Urothelium cell line (cell line): ENCODE measurements around the gene CCDC40.
A peak's percentile ranks its signal among the peaks of the same experiment; 100 is the strongest.

Experiments
- DNase-seq: peaks from one replicate; pipeline ENCODE4 v3.0.0; 2011; ENCODE audit warnings: low spot score, mixed read lengths
- FAIRE-seq: peaks from 2 replicates; lab custom pipeline; 2011; peaks lifted over from hg19 to GRCh38; lab: Jason Lieb, UNC

The CCDC40 gene

DNA sequence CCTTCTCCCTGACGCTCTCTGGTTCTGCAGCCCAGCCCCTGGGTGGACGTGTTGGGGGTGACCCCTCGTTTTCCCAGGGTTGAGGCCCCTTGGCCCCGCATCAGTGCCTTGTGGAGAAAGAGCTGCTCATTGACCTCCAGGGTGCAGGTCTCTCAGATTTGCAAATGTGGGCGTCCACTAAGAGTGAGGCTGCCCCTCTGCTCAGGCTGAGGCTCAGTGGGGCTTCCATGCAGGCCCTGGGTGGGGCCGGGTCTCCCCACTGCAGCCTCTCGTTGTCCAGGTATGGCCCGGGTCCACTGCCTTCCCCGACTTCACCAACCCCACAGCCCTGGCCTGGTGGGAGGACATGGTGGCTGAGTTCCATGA, 74.0 kb downstream of the CCDC40 start:
- DNase-seq = no peak
- peak; percentile 13 for FAIRE-seq

DNA sequence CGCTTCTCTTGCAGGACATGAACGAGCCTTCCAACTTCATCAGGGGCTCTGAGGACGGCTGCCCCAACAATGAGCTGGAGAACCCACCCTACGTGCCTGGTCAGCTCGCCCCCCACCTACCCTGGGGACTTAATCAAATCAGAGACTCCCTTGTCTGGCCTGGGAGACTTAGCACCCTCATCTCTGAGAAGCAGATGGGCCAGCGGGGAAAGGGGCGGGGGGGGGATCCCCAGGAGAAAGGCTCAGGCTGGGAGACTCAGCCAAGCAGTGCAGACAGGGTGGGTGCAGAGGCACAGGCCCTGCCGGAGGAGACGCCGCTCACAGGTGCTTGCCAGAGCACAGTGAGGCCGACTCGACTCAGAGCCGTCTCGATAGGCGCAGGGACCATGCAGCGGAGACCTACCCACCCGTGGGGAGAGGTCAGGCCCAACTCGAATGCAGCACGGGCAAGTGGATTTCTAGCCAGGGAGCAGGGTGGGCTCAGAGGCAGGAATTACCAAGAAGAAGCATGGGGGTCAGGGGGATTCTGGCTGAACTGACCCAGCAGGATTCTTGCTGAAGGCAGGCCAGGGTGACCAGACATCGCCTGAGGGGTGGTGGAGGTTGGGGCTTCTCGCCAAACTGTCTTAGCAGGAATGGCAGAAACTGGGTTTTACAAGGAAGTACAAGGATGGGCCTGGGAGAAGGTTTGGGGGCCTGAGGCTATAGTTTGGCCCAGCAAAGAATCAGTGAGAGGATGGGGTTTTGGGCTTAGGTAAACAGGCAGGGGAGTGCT, 74.7 kb downstream of the CCDC40 start:
- peak; percentile 17 for FAIRE-seq
- no peak for DNase-seq

DNA sequence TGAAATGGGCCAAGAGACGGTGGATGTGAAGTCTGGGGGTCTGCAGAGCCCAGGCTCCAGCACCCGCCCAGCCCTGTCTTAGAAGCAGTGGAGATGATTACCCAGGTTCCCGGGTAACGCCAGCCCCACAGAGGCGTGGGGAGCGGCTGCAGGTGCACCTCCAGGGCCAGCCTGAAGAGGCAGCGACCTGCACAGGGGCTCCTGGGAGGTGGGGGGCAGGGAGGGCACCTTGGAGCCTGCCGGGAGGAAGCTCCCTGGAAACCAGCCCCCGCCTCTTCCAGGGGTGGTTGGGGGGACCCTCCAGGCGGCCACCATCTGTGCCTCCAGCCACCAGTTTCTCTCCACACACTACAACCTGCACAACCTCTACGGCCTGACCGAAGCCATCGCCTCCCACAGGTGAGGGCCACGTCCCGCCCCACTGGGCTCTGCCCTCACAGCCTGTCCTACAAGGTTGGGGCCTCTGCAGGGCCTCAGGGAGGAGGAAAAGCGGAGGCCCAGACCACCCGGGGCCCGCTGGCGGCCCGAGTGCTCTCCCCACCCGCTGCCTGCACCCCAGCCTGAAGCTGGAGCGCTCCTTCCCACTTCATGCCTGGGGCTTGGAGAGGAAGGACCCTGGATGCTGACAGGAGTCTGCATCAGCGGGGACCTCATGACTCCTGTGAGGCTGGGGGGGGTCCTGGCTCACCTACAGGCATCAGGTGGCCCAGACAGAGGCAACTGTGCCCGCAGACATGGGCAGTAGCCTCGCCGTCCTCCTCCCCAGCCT, 75.4 kb downstream of the CCDC40 start:
- FAIRE-seq (no peak), DNase-seq (no peak)

DNA sequence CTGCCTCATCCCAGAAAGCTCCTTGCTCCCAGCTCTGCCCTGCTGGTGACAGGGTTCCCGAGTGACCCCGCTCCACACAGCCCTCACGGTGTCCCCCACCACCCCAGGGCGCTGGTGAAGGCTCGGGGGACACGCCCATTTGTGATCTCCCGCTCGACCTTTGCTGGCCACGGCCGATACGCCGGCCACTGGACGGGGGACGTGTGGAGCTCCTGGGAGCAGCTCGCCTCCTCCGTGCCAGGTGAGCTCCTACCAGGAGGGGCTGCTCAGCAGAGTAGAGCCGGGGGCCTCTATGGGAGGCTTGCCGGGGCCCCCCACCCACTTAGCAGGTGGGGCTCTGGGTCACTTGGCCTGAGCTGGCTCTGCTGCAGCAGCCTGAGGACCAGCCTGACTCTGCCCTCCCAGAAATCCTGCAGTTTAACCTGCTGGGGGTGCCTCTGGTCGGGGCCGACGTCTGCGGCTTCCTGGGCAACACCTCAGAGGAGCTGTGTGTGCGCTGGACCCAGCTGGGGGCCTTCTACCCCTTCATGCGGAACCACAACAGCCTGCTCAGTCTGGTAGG, 76.1 kb downstream of the CCDC40 start:
- DNase-seq = no peak
- FAIRE-seq = no peak

DNA sequence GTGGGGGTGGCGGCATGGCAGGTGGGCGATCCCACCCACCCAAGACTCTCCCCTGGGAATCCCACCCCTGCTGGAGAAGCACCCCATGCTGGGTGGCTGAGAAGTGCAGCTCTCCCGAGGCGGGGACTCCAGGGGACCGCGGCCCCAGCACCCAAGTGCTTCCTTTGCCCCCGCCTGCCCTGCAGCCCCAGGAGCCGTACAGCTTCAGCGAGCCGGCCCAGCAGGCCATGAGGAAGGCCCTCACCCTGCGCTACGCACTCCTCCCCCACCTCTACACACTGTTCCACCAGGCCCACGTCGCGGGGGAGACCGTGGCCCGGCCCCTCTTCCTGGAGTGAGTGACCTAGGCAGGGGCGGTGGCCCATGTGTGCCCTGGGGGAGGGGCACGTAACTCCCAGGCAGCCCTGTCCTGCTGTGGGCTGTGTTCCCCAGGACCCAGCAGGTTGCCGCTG, 76.6 kb downstream of the CCDC40 start:
- FAIRE-seq (peak; percentile 59), DNase-seq (no peak)

DNA sequence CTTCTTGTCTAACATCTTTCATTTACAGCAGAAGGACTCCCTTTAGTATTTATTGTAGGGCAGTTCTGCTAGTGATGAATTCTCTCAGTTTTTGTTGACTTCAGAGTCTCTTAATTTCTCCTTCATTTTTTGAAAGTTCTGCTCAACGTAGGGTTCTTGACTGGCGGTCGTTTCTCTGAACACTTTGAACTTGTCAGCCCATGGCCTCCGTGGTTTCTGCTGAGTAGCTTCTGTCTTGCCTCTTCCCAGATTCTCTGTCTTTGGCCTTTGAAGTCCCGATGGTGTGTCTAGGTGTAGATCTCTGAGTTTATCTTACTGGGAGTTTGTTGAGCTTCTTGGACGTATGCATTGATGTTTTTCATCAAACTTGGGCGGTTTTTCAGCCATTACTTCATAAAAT, 78.3 kb downstream of the CCDC40 start:
- no peak for FAIRE-seq
- DNase-seq = no peak

DNA sequence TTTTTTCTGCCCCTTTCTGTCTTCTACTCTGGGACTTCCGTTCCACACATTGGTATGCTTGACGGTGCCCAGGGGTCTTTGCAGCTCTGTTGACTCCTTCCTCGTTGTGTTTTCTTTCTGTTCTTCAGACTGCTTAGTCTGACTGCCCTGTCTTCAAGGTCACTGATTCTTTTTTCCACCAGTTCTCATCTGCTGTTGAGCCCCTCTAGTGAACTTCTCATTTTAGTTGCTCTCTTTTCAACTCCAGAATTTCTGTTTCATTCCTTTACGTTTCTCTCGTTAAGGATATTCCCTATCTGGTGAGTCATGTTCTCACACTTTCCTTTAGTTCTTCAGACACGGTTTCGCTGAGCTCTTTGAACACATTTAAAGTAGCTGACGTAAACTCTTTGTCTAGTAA, 78.7 kb downstream of the CCDC40 start:
- DNase-seq (no peak), FAIRE-seq (no peak)

DNA sequence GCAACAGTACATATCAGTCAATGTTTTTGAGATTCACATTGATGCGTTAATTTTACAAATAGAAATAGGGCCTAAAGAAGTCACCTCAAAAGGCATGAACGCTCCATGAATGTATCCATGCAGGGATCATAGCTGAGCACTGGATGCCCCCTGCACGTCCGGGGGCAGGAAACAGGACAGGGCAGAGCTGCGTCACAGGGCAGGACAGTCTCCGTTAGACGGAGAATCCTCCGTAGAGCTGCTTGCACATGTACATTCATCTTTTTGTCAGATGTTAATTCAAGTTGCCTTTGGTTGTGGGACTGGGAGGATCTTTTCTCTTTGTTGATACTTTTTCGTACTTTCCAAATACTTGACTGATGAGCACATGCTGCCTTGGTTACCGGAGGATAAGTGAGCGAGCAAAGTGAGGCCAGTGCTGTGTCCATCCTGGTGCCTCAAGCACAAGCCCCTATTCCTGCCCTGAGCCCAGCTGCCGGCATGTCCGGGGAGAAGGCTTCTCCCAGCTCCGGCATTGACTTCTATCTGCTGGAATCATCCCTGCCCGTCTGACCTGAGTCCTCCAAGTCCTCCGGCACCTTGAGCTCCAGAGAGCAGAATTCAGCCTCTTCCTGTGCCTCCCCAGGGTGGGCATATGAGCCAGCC, 80.0 kb downstream of the CCDC40 start:
- FAIRE-seq = peak; percentile 42
- no peak for DNase-seq

DNA sequence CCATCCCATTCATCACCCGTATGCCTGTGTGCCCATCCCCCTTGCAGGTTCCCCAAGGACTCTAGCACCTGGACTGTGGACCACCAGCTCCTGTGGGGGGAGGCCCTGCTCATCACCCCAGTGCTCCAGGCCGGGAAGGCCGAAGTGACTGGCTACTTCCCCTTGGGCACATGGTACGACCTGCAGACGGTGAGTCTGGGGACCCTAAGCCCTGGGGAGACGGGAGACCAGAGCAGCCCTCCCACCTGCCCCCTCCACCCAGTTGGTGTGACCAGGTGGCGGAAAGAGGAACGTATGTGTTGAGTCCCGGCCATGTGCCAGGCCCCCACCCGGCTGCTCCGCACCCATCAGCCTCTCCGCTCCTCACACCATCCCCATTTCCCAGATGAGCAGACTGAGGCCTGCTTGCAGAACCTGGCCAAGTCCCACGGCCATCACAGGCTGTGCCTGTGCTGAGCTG, 80.5 kb downstream of the CCDC40 start:
- no peak for FAIRE-seq

DNA sequence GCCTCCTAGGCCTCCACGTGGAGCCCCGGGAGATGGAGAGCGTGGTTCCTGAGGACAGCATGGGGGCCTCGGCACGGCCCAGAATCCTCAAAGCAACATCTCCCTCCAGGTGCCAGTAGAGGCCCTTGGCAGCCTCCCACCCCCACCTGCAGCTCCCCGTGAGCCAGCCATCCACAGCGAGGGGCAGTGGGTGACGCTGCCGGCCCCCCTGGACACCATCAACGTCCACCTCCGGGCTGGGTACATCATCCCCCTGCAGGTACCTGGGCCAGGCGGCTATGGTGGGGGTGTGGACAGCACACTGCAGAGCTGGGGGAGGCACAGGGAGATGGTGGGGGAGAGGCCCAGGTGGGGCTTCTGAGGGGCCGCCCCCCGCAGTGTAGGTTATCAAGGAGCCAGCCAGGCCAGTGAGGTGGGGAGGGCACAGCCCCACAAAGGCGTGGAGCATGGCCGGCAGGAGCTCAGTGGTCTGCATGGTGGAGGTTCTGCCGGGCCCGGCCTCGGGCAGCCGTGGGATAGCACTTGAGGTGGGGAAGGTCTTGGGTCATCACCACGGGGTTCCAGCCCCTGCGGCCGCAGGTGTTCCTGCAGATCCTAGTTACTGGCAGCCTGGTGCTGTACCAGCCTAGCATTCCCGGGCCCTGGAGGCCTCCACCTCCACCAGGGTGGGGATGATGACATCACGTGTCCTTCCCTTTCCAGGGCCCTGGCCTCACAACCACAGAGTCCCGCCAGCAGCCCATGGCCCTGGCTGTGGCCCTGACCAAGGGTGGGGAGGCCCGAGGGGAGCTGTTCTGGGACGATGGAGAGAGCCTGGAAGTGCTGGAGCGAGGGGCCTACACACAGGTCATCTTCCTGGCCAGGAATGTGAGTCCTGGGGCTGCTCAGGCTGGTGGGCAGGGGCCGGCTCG, 81.3 kb downstream of the CCDC40 start:
- DNase-seq (no peak), FAIRE-seq (no peak)

More for the DNA sequence above, 80.5 kb downstream of the CCDC40 start:
- no peak for DNase-seq

DNA sequence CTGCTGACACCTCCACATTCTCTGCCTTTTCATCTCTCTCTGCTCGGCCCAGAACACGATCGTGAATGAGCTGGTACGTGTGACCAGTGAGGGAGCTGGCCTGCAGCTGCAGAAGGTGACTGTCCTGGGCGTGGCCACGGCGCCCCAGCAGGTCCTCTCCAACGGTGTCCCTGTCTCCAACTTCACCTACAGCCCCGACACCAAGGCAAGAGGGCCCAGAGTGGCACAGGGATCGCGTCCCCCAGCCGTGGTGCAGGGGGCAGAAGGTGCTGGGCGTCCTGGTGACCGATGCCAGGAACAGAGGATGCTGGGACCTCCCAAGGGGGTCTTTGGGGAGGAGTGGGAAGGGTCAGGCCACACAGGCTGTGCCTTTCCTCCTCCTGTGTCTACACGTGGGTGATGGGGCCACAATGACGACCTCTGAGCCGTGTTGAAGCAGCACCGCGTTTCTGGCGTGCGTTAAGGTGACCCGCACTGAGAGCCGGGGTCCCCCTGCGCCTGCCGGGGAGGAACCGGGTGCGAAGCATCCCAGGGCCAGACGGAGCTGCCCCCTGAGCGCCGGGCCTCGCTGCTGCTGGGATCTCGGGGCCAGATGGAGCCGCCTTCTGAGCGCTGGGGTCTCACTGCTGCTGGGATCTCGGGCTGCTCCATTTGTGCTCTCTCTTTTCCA, 82.3 kb downstream of the CCDC40 start:
- no peak for FAIRE-seq
- no peak for DNase-seq

DNA sequence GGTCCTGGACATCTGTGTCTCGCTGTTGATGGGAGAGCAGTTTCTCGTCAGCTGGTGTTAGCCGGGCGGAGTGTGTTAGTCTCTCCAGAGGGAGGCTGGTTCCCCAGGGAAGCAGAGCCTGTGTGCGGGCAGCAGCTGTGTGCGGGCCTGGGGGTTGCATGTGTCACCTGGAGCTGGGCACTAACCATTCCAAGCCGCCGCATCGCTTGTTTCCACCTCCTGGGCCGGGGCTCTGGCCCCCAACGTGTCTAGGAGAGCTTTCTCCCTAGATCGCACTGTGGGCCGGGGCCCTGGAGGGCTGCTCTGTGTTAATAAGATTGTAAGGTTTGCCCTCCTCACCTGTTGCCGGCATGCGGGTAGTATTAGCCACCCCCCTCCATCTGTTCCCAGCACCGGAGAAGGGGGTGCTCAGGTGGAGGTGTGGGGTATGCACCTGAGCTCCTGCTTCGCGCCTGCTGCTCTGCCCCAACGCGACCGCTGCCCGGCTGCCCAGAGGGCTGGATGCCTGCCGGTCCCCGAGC, 82.9 kb downstream of the CCDC40 start:
- FAIRE-seq = no peak
- DNase-seq = no peak

DNA sequence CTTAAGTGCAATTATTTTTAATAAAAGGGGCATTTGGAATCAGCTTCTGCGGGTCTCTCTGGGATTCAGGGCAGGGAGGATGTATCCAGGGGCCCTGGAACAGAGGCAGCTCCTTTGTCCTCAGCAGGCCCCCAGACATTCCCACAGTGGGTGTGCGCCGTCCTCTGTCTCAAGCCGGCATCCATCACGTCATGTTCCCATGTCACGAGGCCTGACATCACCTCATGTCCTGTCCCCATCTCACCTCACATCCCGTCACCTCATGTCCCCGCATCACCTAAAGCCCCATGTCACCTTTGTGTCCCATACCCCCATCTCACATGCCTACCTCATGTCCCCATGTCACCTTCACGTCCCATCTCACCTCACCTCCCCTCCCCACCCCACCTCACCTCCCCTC, 83.4 kb downstream of the CCDC40 start:
- DNase-seq (no peak), FAIRE-seq (peak; percentile 78)

DNA sequence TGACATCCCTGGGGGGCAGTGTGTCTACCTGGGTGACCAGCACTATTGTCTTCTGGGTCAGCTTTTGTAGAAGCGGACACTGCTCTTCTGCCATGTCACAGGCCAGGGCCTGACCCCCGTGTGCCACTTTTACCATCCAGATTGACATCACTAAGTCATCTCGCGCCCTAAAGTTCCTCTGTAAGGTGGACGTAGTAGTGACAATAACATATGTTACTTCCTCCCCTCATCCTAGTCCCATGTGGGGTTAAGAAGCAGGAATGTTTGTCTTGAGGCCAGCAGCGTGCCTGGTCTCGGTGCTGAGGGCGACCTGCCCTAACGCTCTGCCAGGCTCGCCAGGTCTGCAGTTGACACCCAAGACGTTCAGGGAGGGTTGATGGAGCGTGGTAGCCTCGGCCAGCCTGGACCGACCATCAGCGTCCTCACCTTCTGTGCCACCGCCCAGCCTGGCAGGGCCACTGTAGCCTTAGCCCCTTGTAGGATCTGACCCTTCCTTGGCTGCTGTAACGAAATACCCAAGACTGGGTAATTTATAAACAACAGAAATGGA, 85.7 kb downstream of the CCDC40 start:
- DNase-seq = no peak
- peak; percentile 90 for FAIRE-seq

DNA sequence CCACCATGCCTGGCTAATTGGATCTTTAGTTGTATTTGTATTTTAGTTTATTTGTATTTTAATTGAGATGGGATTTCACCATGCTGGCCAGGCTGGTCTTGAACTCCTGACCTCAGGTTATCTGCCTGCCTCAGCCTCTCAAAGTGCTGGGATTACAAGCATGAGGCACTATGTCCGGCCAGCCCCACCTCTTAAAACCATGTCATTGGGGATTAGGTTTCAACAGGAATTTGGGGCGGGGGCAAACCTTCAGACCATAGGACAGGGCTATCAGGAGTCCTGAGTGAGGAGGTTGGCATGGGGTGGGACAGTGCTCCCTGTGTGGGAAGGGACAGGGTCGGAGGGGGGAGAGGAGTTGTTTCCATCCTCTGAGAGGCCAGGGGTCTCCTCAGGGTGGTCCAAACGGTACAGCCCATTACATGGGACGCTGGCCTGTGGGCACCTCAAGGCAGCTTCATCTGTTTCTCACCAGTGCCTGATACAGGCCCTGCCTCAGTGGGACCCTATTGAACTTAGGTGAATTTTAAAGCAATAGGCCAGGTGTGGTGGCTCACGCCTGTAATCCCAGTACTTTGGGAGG, 86.6 kb downstream of the CCDC40 start:
- FAIRE-seq (no peak), DNase-seq (no peak)

DNA sequence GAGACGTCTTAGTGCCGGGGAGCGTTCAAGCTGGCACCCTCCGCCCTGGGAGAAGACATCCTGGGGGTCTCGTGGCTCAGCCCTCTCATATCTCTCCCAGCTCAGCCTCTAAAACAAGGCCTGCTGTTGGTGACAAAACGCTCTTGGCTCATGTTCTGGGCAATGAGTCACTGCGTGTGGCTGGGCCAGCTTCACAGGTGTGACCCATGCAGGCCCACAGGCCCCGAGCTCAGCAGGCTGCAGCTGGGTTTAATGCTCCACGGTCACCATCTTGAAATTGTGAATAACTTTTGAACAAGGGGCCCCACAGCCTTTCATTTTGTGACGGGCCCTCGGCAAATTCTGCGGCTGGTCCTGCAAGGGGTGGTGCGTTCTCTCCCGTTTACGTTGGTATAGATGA, 87.3 kb downstream of the CCDC40 start:
- FAIRE-seq = peak; percentile 35

DNA sequence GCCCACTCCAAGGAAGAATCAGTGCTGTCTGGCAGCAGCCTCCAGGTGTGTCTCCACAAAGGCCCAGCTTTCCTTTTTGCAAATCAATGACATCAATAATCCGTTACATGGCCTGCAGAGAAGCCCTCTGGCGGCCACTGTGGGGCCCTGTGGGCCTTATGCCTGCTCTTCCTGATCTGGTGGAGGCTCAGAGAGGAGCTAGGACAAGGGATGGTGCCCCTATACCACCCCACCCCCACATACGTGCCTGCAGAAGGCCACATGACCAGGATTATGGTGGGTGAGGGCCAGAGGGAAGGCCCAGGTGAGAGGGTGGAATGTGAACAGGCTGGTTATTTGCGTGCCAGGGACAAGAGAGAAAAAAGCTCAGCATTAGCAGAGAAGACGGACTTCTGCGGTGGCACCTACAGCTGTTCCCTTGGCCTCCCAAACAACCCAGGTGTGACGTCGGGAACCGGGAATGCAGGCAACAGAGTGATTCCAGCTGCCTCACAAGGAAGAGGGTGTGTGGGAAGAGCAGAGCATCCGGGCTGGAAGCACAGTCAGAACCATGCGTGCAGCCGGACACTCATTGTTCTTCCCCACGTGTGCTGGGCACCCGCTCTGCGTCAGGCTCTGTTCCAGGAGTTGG, 88.0 kb downstream of the CCDC40 start:
- peak; percentile 27 for FAIRE-seq
- peak; percentile 47 for DNase-seq

More for the DNA sequence above, 87.3 kb downstream of the CCDC40 start:
- peak; percentile 72 for DNase-seq
